Peyer's patch (tissue), 4 donors: Measurements from ENCODE around the gene AR. TPM values are rescaled to one million over a fixed set of nuclear protein-coding genes. Genes with fewer than 3 reads are reported as not detected.

Experiments
- DNase-seq, 3 donors: peaks; one replicate each; pipeline ENCODE4 v3.0.0-alpha.2; 2017 to 2019
- H3K27ac ChIP-seq, 4 donors: fragments of 200-600 bp; sonication (generic); one replicate each; pipeline ENCODE4 v1.5.1; 2016 to 2019
- H3K27me3 ChIP-seq, 2 donors: fragments of 200-600 bp; sonication (generic); one replicate each; pipeline ENCODE4 v1.5.1; 2019
- H3K36me3 ChIP-seq, 3 donors: fragments of 200-600 bp; sonication (generic); one replicate each; pipeline ENCODE4 v1.5.1; 2016 to 2019
- H3K4me1 ChIP-seq, 4 donors: fragments of 200-600 bp; sonication (generic); one replicate each; pipeline ENCODE4 v1.5.1; 2016 to 2019
- H3K4me3 ChIP-seq, 4 donors: fragments of 200-600 bp; sonication (generic); 1 replicate in 3 of 4; 2 replicates in 1 of 4; pipeline ENCODE4 v1.5.1; 2016 to 2019; ENCODE audit warnings: mild to moderate bottlenecking in 1 of 4
- H3K9me3 ChIP-seq, 4 donors: fragments of 200-600 bp; sonication (generic); one replicate each; pipeline ENCODE4 v1.5.1; 2016 to 2019; ENCODE audit warnings: mild to moderate bottlenecking in 1 of 4
- POLR2A ChIP-seq, 2 donors: fragments of 450-650 bp; IDR thresholded peaks; one replicate each; pipeline ENCODE4 v1.5.1; 2017; ENCODE audit warnings: antibody characterized with exemption in 2 of 2, mild to moderate bottlenecking in 2 of 2, moderate library complexity in 2 of 2
- total RNA-seq, 4 donors: library from RNA; depleted of rRNA; stranded (reverse); fragments of >200 nt; gene quantifications; one replicate each; pipeline ENCODE4 v1.1.0, GENCODE V29; 2016
- TF ChIP-seq, protein P1 (sequence below), 6 experiments: fragments of 450-650 bp in 4 of 6; fragments of 200-600 bp in 2 of 6; sonication (generic) in 1 of 6; IDR thresholded peaks; one replicate each; pipeline ENCODE4 v1.5.1; 2017 to 2019; ENCODE audit warnings: antibody characterized with exemption in 6 of 6, mild to moderate bottlenecking in 3 of 6, moderate library complexity in 1 of 6

Gene AR
- total RNA-seq, 4 donors from 2014 or later, result 0.70 to 2.5 (median 1.2) TPM

DNA sequence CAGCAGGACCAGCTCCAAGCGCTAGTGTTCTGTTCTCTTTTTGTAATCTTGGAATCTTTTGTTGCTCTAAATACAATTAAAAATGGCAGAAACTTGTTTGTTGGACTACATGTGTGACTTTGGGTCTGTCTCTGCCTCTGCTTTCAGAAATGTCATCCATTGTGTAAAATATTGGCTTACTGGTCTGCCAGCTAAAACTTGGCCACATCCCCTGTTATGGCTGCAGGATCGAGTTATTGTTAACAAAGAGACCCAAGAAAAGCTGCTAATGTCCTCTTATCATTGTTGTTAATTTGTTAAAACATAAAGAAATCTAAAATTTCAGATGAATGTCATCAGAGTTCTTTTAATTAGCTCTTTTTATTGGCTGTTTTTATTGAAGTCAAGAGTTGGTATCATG lies 186.5 kb downstream of the AR start:
- no peaks in the 10 kb centered on the region for H3K4me1 ChIP-seq
- no peak for TF ChIP-seq POLR2A (IDR thresholded peaks at IDR 0.05)
- TF ChIP-seq, protein P1, sequence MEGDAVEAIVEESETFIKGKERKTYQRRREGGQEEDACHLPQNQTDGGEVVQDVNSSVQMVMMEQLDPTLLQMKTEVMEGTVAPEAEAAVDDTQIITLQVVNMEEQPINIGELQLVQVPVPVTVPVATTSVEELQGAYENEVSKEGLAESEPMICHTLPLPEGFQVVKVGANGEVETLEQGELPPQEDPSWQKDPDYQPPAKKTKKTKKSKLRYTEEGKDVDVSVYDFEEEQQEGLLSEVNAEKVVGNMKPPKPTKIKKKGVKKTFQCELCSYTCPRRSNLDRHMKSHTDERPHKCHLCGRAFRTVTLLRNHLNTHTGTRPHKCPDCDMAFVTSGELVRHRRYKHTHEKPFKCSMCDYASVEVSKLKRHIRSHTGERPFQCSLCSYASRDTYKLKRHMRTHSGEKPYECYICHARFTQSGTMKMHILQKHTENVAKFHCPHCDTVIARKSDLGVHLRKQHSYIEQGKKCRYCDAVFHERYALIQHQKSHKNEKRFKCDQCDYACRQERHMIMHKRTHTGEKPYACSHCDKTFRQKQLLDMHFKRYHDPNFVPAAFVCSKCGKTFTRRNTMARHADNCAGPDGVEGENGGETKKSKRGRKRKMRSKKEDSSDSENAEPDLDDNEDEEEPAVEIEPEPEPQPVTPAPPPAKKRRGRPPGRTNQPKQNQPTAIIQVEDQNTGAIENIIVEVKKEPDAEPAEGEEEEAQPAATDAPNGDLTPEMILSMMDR (IDR thresholded peaks at IDR 0.05), result no peak

DNA sequence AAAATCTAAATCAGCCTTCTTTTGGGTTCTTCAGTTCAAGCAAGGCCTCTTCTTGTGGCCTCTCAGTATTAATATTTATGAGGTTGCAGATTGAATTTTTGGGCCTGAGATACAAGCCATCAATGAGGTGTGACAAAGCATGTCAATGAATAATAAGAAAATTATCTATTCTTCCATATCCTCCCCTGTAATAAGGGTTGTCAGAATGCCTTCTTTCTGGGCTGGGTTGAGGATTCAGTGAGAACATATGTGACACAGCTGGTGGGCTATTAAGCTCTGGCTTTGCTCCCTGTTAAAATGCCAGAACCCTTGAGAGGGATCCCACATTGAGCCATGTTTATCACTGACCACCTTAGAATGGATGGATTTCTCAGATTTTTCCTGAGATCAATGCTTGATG lies 187.2 kb downstream of the AR start:
- H3K27me3 ChIP-seq, result no peaks in the 10 kb centered on the region
- DNase-seq, result no peak
- no peaks in the 10 kb centered on the region for H3K9me3 ChIP-seq
- H3K36me3 ChIP-seq, result no peaks in the 10 kb centered on the region
- H3K4me1 ChIP-seq, result no peaks in the 10 kb centered on the region
- no peak overlapping the region for H3K4me3 ChIP-seq
- no peak overlapping the region for H3K27ac ChIP-seq
- TF ChIP-seq, protein P1 (IDR thresholded peaks at IDR 0.05), result no peak
- TF ChIP-seq POLR2A (IDR thresholded peaks at IDR 0.05), result no peak

More for the DNA sequence above, 186.5 kb downstream of the AR start:
- Histone ChIP-seq H3K9me3 (no peaks in the 10 kb centered on the region), H3K27me3 (no peaks in the 10 kb centered on the region), H3K4me3 (no peak overlapping the region), H3K36me3 (no peaks in the 10 kb centered on the region), H3K27ac (no peak overlapping the region)
- no peak for DNase-seq

DNA sequence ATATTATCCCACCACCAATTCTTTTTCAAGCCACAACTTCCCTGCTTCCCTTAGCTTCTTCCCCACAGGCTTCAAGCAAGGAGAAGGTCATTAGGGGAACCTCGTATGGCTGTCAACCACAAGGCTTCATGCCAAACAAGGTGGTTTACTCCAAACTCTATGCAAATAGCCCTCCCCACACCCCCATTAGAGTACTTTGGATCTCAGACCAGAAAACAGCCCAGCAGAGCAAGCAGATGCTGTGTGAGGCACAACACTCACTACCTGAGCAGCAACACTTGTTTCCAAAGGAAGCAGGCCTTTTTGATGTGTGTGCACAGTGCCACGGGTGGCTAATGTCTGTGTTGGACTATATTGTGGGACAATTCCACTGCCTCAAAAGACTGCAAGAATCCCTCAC lies 189.0 kb downstream of the AR start:
- no peaks in the 10 kb centered on the region for H3K36me3 ChIP-seq
- no peak for DNase-seq
- H3K4me1 ChIP-seq, result no peaks in the 10 kb centered on the region
- H3K4me3 ChIP-seq, result no peak overlapping the region
- TF ChIP-seq, protein P1 (IDR thresholded peaks at IDR 0.05), result no peak
- no peak for TF ChIP-seq POLR2A (IDR thresholded peaks at IDR 0.05)
- H3K27ac ChIP-seq, result no peak overlapping the region
- no peaks in the 10 kb centered on the region for H3K9me3 ChIP-seq
- no peaks in the 10 kb centered on the region for H3K27me3 ChIP-seq

DNA sequence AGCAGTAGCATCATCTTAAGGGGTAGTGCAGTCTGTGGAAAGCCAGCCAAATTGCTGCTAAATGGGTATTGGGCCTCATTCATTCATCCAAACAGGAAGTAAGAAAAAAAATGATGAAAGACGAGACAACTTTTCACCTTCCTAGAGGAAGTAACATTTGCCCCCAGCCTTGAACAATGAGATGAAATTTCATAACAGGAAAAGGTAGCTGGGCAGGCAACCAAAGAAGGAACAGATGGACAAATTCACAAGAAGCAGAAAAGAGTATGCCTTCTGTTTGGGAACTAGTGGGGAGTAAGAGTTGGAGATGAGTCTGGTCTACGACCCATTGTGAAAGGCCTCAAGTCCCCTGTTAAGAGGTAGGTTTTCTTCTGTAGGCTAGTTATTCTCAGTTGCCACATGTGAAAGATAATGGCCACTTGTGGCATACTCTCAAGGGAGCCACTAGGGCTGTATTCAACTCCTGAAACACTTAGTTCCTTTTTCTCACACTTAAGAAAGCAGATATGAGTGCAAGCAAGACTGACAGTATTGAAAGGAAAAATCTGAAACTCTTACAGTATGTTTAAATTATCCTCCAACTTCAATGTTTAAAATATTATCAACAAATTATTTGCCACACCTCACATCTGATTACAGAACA lies 190.4 kb downstream of the AR start:
- no peak overlapping the region for H3K27ac ChIP-seq
- no peaks in the 10 kb centered on the region for H3K27me3 ChIP-seq
- no peaks in the 10 kb centered on the region for H3K4me1 ChIP-seq
- H3K36me3 ChIP-seq, result no peaks in the 10 kb centered on the region
- no peak for TF ChIP-seq POLR2A (IDR thresholded peaks at IDR 0.05)
- TF ChIP-seq, protein P1 (IDR thresholded peaks at IDR 0.05), result no peak
- H3K9me3 ChIP-seq, result no peaks in the 10 kb centered on the region
- no peak for DNase-seq
- H3K4me3 ChIP-seq, result no peak overlapping the region

DNA sequence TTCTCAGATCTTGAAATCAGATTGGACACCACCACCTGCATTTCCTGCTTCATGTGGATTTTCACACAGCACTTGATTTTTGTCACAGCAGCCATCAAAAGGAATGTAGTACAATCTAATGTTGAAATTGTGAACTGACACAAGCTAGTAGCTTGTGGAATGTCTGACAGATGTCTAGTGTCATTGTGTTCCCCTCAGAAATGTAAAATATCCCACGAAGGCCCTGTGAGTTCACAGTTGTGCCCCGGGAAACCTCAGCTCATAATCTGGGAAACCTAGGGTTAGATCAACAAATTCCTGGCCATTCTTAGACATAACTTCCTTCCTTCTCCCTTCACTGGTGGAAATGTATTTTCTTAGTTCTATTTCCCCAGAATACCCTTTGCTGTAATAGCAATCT lies 205.7 kb downstream of the AR start:
- TF ChIP-seq, protein P1 (IDR thresholded peaks at IDR 0.05), result no peak
- TF ChIP-seq POLR2A (IDR thresholded peaks at IDR 0.05), result no peak
- no peaks in the 10 kb centered on the region for H3K4me1 ChIP-seq
- H3K4me3 ChIP-seq, result no peak overlapping the region
- no peaks in the 10 kb centered on the region for H3K27me3 ChIP-seq
- no peaks in the 10 kb centered on the region for H3K36me3 ChIP-seq
- no peak overlapping the region for H3K27ac ChIP-seq
- H3K9me3 ChIP-seq, result no peaks in the 10 kb centered on the region
- DNase-seq, result no peak

DNA sequence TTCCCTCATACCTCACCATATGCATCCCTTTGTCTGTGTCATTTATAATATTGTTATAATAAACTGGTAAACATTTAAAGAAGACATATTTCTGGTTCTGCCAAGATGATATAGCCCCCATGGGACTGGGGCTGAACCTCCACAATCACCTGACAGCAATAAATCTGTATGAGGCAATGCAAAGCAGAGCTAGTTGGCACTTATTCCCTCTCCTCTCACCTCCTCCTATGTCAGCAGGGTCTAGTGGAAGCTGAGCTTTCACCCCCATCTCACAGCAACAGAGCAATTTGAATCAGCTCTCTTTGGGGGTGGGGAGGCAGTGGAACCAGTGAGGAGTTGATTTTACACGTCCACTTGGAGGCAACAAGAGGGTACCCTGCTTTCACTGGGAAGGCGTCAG lies 206.9 kb downstream of the AR start:
- no peak for DNase-seq
- Histone ChIP-seq H3K27me3 (no peaks in the 10 kb centered on the region), H3K4me1 (no peaks in the 10 kb centered on the region), H3K27ac (no peak overlapping the region), H3K36me3 (no peaks in the 10 kb centered on the region), H3K4me3 (no peak overlapping the region), H3K9me3 (no peaks in the 10 kb centered on the region)
- no peak for TF ChIP-seq POLR2A (IDR thresholded peaks at IDR 0.05)
- TF ChIP-seq, protein P1 (IDR thresholded peaks at IDR 0.05), result no peak
